Pancreas (tissue), 10 donors: ENCODE data around the gene WWC2. TPM values are rescaled to one million over a fixed set of nuclear protein-coding genes. Genes with fewer than 3 reads are reported as not detected.

ENCODE experiments used
- ATAC-seq, 4 donors: fragments of 200-7000 bp; cut with Tn5 transposase; one replicate each; pipeline versions ENCODE4 v1.8.0 to v1.9.1; 2020; ENCODE audit warnings: mild to moderate bottlenecking in 4 of 4, moderate library complexity in 4 of 4
- DNase-seq, 6 donors: peaks; one replicate each; pipeline ENCODE4 v3.0.0-alpha.2; 2020
- FAIRE-seq: peaks from 2 replicates; lab custom pipeline; 2012; peaks lifted over from hg19 to GRCh38; lab: Jason Lieb, UNC
- H3K27ac ChIP-seq, 4 donors: fragments of 200-600 bp; sonication (generic); 1 replicate in 3 of 4; 2 replicates in 1 of 4; pipeline versions ENCODE4 v1.5.0 to v1.8.0; 2020
- H3K27me3 ChIP-seq, 4 donors: fragments of 200-600 bp; one replicate each; pipeline ENCODE4 v1.8.0; 2021
- H3K36me3 ChIP-seq, 3 donors: fragments of 200-600 bp; sonication (generic) in 1 of 3; one replicate each; pipeline versions ENCODE4 v1.5.0 to v1.8.0; 2020 to 2021
- H3K4me1 ChIP-seq, 3 donors: fragments of 200-600 bp; one replicate each; pipeline ENCODE4 v1.8.0; 2021
- H3K4me3 ChIP-seq, 4 donors: fragments of 200-600 bp; sonication (generic) in 2 of 4; one replicate each; pipeline versions ENCODE4 v1.5.0 to v1.8.0; 2020 to 2021
- H3K9me3 ChIP-seq, 4 donors: fragments of 200-600 bp; one replicate each; pipeline ENCODE4 v1.8.0; 2021
- CTCF ChIP-seq, 4 donors: fragments of 200-600 bp; sonication (generic) in 3 of 4; IDR thresholded peaks; one replicate each; pipeline versions ENCODE4 v1.5.0 to v1.8.0; 2021; ENCODE audit warnings: antibody characterized with exemption in 4 of 4
- WGBS, 2 donors: extraction: QIAGEN DNeasy Blood & Tissue Kit; methylation state at CpG; one replicate each; pipeline ENCODE4 v1.1.7; 2013; 5-methylcytosine and 5-hydroxymethylcytosine counted together
- intact Hi-C, 3 donors: fragments of 100-400 bp; cut with DNase I; formaldehyde crosslinking; loops; one replicate each; pipeline versions ENCODE4 v1.11.1 to v1.14.2; 2022
- polyA plus RNA-seq, 2 donors: library from polyadenylated mRNA; stranded (reverse); fragments of 200-250 nt; gene quantifications; one replicate each; pipeline ENCODE4 v1.2.3, GENCODE V29; 2013
- total RNA-seq, 6 donors: library from RNA; stranded (reverse); fragmentation: NEBNext Ultra II Directional in 4 of 6; extraction: Animal tissue kit (Norgen Biotek cat#: 25700) in 4 of 6; gene quantifications; one replicate each; pipeline versions ENCODE4 v1.2.1 to v1.2.4, GENCODE V29; 2021 to 2023
- donor health status: healthy with polysubstance abuse.
- donor health status: DM: no; HTN: no; CAD: no; lungs with moderate emphysema.
- donor health status: DM: no; HTN: no; CAD: no.
- donor health status: control.
- donor health status: control.
- donor health status: Bipolar disorder and iron deficiency.
- donor health status: DM: yes; HTN: yes; CAD: no.
- donor health status: DM: no; HTN: no; CAD: no.
- donor health status: DM: no; HTN: no; CAD: no.
- donor health status: DM: yes; HTN: yes; CAD: no.

Gene WWC2
- total and polyA plus RNA-seq, 8 donors, result 4.4 to 27.5 (median 16.9) TPM

DNA sequence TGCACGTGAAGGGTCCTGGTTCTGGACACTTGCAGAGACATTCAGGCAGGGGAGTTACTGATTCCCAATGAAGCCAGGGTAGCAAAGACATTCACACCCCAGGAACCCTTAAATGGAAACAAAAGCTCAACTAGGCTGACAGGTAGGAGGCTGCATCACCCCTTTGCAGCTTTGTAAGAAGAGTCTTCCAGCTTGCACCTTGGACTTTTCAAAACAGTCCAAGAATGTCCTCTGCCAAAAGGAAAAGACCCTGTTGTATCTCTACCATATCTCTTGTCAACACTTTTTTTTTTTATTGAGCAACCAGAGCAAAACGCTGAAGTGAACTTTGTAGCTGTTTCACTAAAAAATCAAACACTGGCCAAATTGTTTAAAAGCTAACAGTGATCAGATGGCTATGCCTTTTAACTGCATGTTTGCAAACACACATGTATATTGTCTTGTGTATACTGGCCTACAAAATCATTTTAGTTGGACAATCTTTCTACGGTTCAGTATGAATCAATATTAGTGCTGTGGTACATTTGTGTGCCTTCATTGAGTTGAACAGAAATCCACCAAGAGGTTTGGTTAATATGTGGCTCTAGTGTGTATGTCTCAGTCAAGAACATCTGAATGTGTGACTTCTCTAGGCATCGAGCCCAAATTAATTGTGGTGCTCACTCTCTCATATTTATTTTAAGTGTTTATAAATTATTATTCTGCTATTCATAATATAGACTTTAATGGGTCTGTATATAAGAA lies 18.5 kb upstream of the WWC2 start:
- peak overlapping the region in 2 of 4 donors; percentile 5 to 20 for H3K27ac ChIP-seq
- H3K4me3 ChIP-seq, result no peak overlapping the region
- no peaks in the 10 kb centered on the region for H3K27me3 ChIP-seq
- H3K36me3 ChIP-seq, result no peaks in the 10 kb centered on the region
- no peak for TF ChIP-seq CTCF (IDR thresholded peaks at IDR 0.05)
- no peak for FAIRE-seq
- H3K9me3 ChIP-seq, result no peaks in the 10 kb centered on the region
- intact Hi-C loops, result no loop called here
- peaks cover 7 to 13% (median 12%) of the 10 kb centered on the region in 3 donors for H3K4me1 ChIP-seq
- 14 to 15% methylated on average over 4 of the region's 4 CpGs for WGBS, 2 donors
- peak; percentile 28 to 75 (median 64) for ATAC-seq
- no peak for DNase-seq

- peak; percentile 53 for FAIRE-seq
- ATAC-seq, result peak in 3 of 4 donors; percentile 48 to 64 (median 57)
- peaks cover 7 to 13% (median 12%) of the 10 kb centered on the region in 3 donors for H3K4me1 ChIP-seq
- no peak for DNase-seq
- no peaks in the 10 kb centered on the region for H3K27me3 ChIP-seq
- intact Hi-C loops, result no loop called here
- H3K9me3 ChIP-seq, result no peaks in the 10 kb centered on the region
- 9 to 12% methylated on average over 3 of the region's 3 CpGs for WGBS, 2 donors
- no peaks in the 10 kb centered on the region for H3K36me3 ChIP-seq
- no peak for TF ChIP-seq CTCF (IDR thresholded peaks at IDR 0.05)
- no peak overlapping the region for H3K4me3 ChIP-seq
- peak overlapping the region in 2 of 4 donors; percentile 5 to 20 for H3K27ac ChIP-seq
Measured at GRCh38 chr4:183081116-183081469, 18.0 kb upstream of the WWC2 start.

DNA sequence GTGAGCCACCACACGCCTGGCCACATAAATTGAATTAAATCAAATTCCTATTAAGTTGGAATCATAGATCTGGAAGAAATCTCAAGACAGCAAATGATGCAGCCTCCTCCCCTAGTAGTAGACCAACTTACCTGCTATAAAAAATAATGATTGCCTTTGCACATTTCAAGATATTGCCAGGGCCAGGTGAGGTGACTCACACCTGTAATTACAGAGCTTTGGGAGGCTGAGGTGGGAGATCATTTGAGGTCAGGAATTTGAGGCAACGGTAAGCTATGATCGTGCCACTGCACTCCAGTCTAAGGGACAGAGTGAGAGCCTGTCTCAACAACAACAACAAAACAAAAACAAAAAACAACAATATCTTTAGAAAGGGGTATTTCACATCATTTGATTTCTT lies 17.0 kb upstream of the WWC2 start:
- Histone ChIP-seq H3K4me3 (no peak overlapping the region), H3K27ac (no peak overlapping the region), H3K36me3 (no peaks in the 10 kb centered on the region), H3K4me1 (peaks cover 7 to 13% (median 12%) of the 10 kb centered on the region in 3 donors), H3K27me3 (no peaks in the 10 kb centered on the region), H3K9me3 (no peaks in the 10 kb centered on the region)
- ATAC-seq, result no peak
- intact Hi-C loops, result no loop called here
- TF ChIP-seq CTCF (IDR thresholded peaks at IDR 0.05), result no peak
- FAIRE-seq, result no peak
- 89 to 91% methylated on average over 3 of the region's 3 CpGs for WGBS, 2 donors
- no peak for DNase-seq

DNA sequence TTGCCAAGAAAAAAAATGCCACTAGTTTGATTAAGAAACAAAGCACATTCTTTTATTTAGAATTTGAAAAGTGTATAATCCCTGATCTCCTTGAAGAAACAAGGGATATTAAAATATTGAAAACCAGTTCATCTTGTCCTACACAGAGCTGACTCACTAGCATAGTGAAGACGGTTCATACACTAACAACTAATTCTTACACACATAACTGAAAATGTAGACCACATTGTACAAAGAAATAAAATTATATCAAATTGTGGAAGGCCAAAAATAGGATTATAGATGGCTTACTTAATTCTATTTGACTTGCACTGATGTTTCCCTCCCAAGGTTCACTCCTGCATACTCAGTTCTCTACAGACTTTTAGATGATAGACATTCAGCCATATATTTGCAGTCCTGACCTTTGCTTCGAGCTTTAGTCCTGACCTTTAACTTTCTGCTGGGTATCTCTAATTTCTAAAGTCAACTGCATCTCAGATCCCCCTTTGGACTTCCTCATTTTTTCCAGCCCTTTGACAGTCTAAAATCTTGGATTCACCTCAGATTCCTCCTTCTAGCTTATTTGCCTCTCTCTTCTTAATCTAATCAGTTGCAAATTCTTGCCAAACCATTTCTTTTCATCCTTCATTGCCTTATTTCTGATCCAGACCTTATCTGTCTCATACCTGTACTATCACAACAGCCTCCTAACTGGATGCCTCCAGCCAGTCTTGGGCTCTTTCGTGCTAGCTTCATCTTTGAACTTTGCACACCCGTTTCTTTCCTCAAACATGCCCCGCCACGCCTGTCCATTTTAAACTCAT lies 4.5 kb upstream of the WWC2 start:
- no peaks in the 10 kb centered on the region for H3K9me3 ChIP-seq
- intact Hi-C loops, result no loop called here

More for the DNA sequence above, 4.5 kb upstream of the WWC2 start:
- FAIRE-seq (no peak), DNase-seq (no peak), ATAC-seq (no peak)
- TF ChIP-seq CTCF (IDR thresholded peaks at IDR 0.05), result no peak
- no peaks in the 10 kb centered on the region for H3K36me3 ChIP-seq
- 66 to 75% methylated on average over 6 of the region's 6 CpGs for WGBS, 2 donors
- H3K27ac ChIP-seq, result no peak overlapping the region
- no peak overlapping the region for H3K4me3 ChIP-seq
- H3K27me3 ChIP-seq, result no peaks in the 10 kb centered on the region
- peaks cover 0 to 3% (median 0%) of the 10 kb centered on the region in 3 donors for H3K4me1 ChIP-seq
